GM20000 (cell line): ENCODE results near the gene SLC9A2.

Source experiments
- DNase-seq: peaks from one replicate; pipeline ENCODE4 v3.0.0; 2012; ENCODE audit warnings: low spot score
- CTCF ChIP-seq: IDR thresholded peaks from 2 replicates; pipeline ENCODE4 v1.5.1; 2012; ENCODE audit warnings: mild to moderate bottlenecking, control low read depth; ENCODE audit errors: extremely low read depth, missing control alignments

The SLC9A2 gene

GRCh38 chr2:102589444-102589843 is 29.9 kb upstream of the SLC9A2 start:
- no peak for DNase-seq
- no peak for TF ChIP-seq CTCF

GRCh38 chr2:102591491-102592045 is 27.8 kb upstream of the SLC9A2 start:
- no peak for TF ChIP-seq CTCF
- DNase-seq = no peak

GRCh38 chr2:102592601-102593000 is 26.8 kb upstream of the SLC9A2 start:
- TF ChIP-seq CTCF = no peak
- DNase-seq = no peak

GRCh38 chr2:102593516-102593915 is 25.8 kb upstream of the SLC9A2 start:
- DNase-seq = no peak
- TF ChIP-seq CTCF = no peak

GRCh38 chr2:102594445-102595016 is 24.8 kb upstream of the SLC9A2 start:
- no peak for DNase-seq
- no peak for TF ChIP-seq CTCF

GRCh38 chr2:102597788-102598187 is 21.6 kb upstream of the SLC9A2 start:
- no peak for DNase-seq
- TF ChIP-seq CTCF = no peak

- TF ChIP-seq CTCF = no peak
- DNase-seq = no peak
Observed at GRCh38 chr2:102599486-102599885, 19.9 kb upstream of the SLC9A2 start.
